Ishikawa (cell line): ENCODE results near the gene ASIC3.

Source experiments
- EP300 ChIP-seq: IDR thresholded peaks from 2 replicates; pipeline ENCODE4 v1.6.1; 2012; ENCODE audit warnings: borderline replicate concordance
- RAD21 ChIP-seq: IDR thresholded peaks from 2 replicates; pipeline ENCODE4 v1.6.1; 2012; ENCODE audit warnings: low read depth
- TAF1 ChIP-seq: IDR thresholded peaks from 2 replicates; pipeline ENCODE4 v1.6.1; 2012; ENCODE audit warnings: low read depth, mild to moderate bottlenecking
- YY1 ChIP-seq: IDR thresholded peaks from 2 replicates; pipeline ENCODE4 v1.6.1; 2012; ENCODE audit warnings: low read depth

- no peak for TF ChIP-seq YY1
- no peak for TF ChIP-seq TAF1
- TF ChIP-seq EP300: no peak
- no peak for TF ChIP-seq RAD21
Measured at GRCh38 chr7:151085329-151085690, 37.0 kb downstream of the ASIC3 start.
